Stomach (tissue), 4 donors: ENCODE data around the gene NAALAD2.

Source experiments
- POLR2A ChIP-seq, 4 donors: fragments of 450-650 bp; IDR thresholded peaks; one replicate each; pipeline ENCODE4 v1.6.1; 2016; ENCODE audit warnings: antibody characterized with exemption in 4 of 4, control low read depth in 2 of 4, mild to moderate bottlenecking in 1 of 4, moderate library complexity in 1 of 4
- POLR2AphosphoS5 ChIP-seq, 3 donors: sonication (generic); formaldehyde crosslinking; IDR thresholded peaks; one replicate each; pipeline ENCODE4 v1.6.1; 2016; ENCODE audit warnings: antibody characterized with exemption in 3 of 3
- TF ChIP-seq, protein P1 (sequence below), 7 experiments: fragments of 450-650 bp in 4 of 7; fragments of 200-600 bp in 3 of 7; sonication (generic) in 3 of 7; IDR thresholded peaks; one replicate each; pipeline ENCODE4 v1.5.1; 2016 to 2019; ENCODE audit warnings: antibody characterized with exemption in 7 of 7, control low read depth in 2 of 7, mild to moderate bottlenecking in 1 of 7

DNA sequence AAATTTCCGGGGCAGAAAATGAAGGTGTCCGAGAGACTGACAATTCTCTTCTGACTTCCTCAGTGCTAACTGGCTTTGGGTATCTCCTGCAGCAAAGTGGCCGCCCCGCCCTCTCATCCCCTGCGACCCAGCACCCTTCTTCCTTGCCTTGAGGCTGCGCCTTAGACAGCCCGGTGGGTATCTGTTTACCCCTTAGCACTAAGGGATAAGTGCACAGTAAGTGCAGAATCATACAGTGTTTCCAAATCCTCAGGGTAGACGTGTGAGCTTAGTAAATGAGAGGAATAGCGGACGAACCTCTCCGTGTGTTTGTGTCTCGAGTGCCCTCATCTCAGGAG, 88.8 kb downstream of the NAALAD2 start:
- no peak for TF ChIP-seq POLR2AphosphoS5 (IDR thresholded peaks at IDR 0.05)
- TF ChIP-seq, protein P1, sequence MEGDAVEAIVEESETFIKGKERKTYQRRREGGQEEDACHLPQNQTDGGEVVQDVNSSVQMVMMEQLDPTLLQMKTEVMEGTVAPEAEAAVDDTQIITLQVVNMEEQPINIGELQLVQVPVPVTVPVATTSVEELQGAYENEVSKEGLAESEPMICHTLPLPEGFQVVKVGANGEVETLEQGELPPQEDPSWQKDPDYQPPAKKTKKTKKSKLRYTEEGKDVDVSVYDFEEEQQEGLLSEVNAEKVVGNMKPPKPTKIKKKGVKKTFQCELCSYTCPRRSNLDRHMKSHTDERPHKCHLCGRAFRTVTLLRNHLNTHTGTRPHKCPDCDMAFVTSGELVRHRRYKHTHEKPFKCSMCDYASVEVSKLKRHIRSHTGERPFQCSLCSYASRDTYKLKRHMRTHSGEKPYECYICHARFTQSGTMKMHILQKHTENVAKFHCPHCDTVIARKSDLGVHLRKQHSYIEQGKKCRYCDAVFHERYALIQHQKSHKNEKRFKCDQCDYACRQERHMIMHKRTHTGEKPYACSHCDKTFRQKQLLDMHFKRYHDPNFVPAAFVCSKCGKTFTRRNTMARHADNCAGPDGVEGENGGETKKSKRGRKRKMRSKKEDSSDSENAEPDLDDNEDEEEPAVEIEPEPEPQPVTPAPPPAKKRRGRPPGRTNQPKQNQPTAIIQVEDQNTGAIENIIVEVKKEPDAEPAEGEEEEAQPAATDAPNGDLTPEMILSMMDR (IDR thresholded peaks at IDR 0.05), result no peak
- no peak for TF ChIP-seq POLR2A (IDR thresholded peaks at IDR 0.05)
